GM23248 (cell line): Measurements from ENCODE around the gene GAA.

ENCODE experiments used
- EZH2 ChIP-seq: fragments of 200-600 bp; sonication (generic); IDR thresholded peaks from 2 replicates; pipeline ENCODE4 v1.6.1; 2018; ENCODE audit warnings: antibody characterized with exemption, mild to moderate bottlenecking; ENCODE audit not compliant: insufficient read depth, poor library complexity, severe bottlenecking
- EZH2phosphoT487 ChIP-seq: fragments of 200-600 bp; sonication (generic); IDR thresholded peaks from 2 replicates; pipeline ENCODE4 v1.6.1; 2018; ENCODE audit warnings: antibody characterized with exemption, moderate library complexity, mild to moderate bottlenecking, low read depth; ENCODE audit not compliant: insufficient read depth

- TF ChIP-seq EZH2 (no peak), EZH2phosphoT487 (no peak)
These were observed 45.0 kb downstream of the GAA start for GRCh38 chr17:80146121-80147034.
